HG02943 (cell line): ENCODE measurements around the gene G6PC3.
"Not testable (repeated sequence)": the region's sequence is repeated elsewhere in the genome, so short reads cannot be mapped to it uniquely, and the experiment has no call there.

Experiments
- ATAC-seq: cut with Tn5 transposase; IDR thresholded peaks from one replicate; pipeline ENCODE4 v1.9.1; 2021; ENCODE audit warnings: mild to moderate bottlenecking, low read depth, moderate library complexity; ENCODE audit not compliant: unreplicated experiment

Gene G6PC3

GRCh38 chr17:44105483-44105882 is 34.9 kb downstream of the G6PC3 start:
- ATAC-seq = no peak

GRCh38 chr17:44105941-44106340 is 35.4 kb downstream of the G6PC3 start:
- no peak for ATAC-seq

- ATAC-seq = no peak
Observed at GRCh38 chr17:44106801-44107200, 36.3 kb downstream of the G6PC3 start.

GRCh38 chr17:44108440-44109311 is 38.1 kb downstream of the G6PC3 start:
- ATAC-seq = no peak

GRCh38 chr17:44109312-44109630 is 38.7 kb downstream of the G6PC3 start:
- no peak for ATAC-seq

GRCh38 chr17:44110011-44110686 is 39.6 kb downstream of the G6PC3 start:
- ATAC-seq = no peak

- ATAC-seq = peak; percentile 65
Observed at GRCh38 chr17:44110823-44111633, 40.5 kb downstream of the G6PC3 start.

GRCh38 chr17:44111777-44112176 is 41.2 kb downstream of the G6PC3 start:
- ATAC-seq = no peak

- no peak for ATAC-seq
Observed at GRCh38 chr17:44112284-44113280, 42.0 kb downstream of the G6PC3 start.

- no peak for ATAC-seq
Observed at GRCh38 chr17:44113382-44113781, 42.8 kb downstream of the G6PC3 start.

- ATAC-seq = no peak
Observed at GRCh38 chr17:44113868-44114840, 43.6 kb downstream of the G6PC3 start.

- no peak for ATAC-seq
Observed at GRCh38 chr17:44115585-44116415, 45.3 kb downstream of the G6PC3 start.

- ATAC-seq = no peak
Observed at GRCh38 chr17:44117351-44117750, 46.8 kb downstream of the G6PC3 start.

GRCh38 chr17:44118427-44119050 is 48.0 kb downstream of the G6PC3 start:
- no peak for ATAC-seq

GRCh38 chr17:44119062-44119461 is 48.5 kb downstream of the G6PC3 start:
- no peak for ATAC-seq

- ATAC-seq = no peak
Observed at GRCh38 chr17:44119798-44120197, 49.3 kb downstream of the G6PC3 start.

GRCh38 chr17:44120281-44120680 is 49.7 kb downstream of the G6PC3 start:
- ATAC-seq = not testable (repeated sequence)
